Cardiac fibroblast (primary cell): ENCODE results near the gene CDK2.
A peak's percentile ranks its signal among the peaks of the same experiment; 100 is the strongest.

Experiments
- DNase-seq, 2 donors: peaks; one replicate each; pipeline versions ENCODE4 v3.0.0 to v3.0.0-alpha.2; 2010; ENCODE audit warnings: low read depth in 2 of 2
- H3K4me3 ChIP-seq, 2 donors: replicated peaks in 1 of 2; 1 replicate in 1 of 2; 2 replicates in 1 of 2; pipeline ENCODE4 v1.5.1; 2011; ENCODE audit warnings: low read depth in 2 of 2, low read length in 2 of 2, mild to moderate bottlenecking in 2 of 2, moderate library complexity in 1 of 2
- TF ChIP-seq, protein P1 (sequence below): IDR thresholded peaks from one replicate; pipeline ENCODE4 v1.5.1; 2011; ENCODE audit warnings: low read depth, mild to moderate bottlenecking, low read length, inconsistent platforms

The CDK2 gene

DNA sequence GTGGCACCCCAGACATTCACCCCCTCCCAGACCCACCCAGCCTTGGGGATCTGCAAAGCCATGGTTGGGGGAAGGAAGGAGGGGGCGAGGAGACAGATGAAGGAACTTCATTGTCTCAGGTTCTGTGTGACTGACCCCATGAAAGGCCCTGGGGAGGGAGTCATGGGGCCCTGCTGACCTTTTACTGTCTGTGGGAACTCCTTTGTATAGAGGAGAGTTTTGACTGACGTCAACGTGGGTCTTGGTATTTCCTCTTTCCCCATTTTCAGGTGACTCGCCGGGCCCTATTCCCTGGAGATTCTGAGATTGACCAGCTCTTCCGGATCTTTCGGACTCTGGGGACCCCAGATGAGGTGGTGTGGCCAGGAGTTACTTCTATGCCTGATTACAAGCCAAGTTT, 4.1 kb downstream of the CDK2 start:
- TF ChIP-seq, protein P1, sequence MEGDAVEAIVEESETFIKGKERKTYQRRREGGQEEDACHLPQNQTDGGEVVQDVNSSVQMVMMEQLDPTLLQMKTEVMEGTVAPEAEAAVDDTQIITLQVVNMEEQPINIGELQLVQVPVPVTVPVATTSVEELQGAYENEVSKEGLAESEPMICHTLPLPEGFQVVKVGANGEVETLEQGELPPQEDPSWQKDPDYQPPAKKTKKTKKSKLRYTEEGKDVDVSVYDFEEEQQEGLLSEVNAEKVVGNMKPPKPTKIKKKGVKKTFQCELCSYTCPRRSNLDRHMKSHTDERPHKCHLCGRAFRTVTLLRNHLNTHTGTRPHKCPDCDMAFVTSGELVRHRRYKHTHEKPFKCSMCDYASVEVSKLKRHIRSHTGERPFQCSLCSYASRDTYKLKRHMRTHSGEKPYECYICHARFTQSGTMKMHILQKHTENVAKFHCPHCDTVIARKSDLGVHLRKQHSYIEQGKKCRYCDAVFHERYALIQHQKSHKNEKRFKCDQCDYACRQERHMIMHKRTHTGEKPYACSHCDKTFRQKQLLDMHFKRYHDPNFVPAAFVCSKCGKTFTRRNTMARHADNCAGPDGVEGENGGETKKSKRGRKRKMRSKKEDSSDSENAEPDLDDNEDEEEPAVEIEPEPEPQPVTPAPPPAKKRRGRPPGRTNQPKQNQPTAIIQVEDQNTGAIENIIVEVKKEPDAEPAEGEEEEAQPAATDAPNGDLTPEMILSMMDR = no peak
- peak; percentile 60 to 90 for DNase-seq
- H3K4me3 ChIP-seq = no peak overlapping the region

- TF ChIP-seq, protein P1 = no peak
- peak overlapping the region in 1 of 2 donors; percentile 27 for H3K4me3 ChIP-seq
- peak; percentile 75 to 89 for DNase-seq
Measured at GRCh38 chr12:55972042-55972441, 5.4 kb downstream of the CDK2 start.

DNA sequence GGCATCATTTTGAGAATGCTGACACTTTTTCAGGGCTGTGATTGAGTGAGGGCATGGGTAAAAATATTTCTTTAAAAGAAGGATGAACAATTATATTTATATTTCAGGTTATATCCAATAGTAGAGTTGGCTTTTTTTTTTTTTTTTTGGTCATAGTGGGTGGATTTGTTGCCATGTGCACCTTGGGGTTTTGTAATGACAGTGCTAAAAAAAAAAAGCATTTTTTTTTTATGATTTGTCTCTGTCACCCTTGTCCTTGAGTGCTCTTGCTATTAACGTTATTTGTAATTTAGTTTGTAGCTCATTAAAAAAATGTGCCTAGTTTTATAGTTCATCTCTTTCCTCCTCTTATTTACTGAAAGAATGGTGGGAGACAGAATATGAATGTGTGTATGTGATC, 5.8 kb downstream of the CDK2 start:
- no peak for DNase-seq
- TF ChIP-seq, protein P1 = no peak
- H3K4me3 ChIP-seq = peak overlapping the region; percentile 61 to 69

DNA sequence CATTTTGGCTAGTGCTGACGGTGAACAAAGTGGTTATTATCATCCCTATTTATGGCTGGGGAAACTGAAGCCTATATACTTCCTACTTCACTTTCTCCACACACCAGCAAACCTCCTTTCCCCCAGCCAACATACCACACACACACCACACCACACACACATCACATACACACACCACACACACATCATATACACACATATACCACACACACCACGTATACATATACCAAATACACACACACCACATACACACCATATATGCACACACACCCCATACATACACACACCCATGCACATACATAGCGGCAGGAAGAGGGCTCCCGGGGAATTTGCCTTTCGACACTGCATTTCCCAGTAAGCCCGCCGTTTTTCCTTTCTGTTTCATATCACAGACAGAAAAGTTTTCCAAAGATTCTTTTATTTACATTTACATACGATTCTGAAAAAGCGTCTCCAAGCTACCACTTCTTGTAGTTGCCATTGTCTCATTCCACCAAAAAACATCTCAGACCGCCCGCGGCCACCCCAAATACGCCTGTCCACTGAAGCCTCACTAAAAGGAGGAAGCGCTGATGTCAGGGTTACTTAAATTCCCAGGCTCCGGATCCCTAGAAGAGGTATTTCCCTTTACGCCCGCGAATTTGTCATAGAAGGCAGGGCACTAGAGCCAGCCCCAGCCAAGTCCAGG, 6.4 kb downstream of the CDK2 start:
- TF ChIP-seq, protein P1 = no peak
- H3K4me3 ChIP-seq = peak overlapping the region; percentile 61 to 69
- peak in 1 of 2 donors; percentile 66 for DNase-seq

DNA sequence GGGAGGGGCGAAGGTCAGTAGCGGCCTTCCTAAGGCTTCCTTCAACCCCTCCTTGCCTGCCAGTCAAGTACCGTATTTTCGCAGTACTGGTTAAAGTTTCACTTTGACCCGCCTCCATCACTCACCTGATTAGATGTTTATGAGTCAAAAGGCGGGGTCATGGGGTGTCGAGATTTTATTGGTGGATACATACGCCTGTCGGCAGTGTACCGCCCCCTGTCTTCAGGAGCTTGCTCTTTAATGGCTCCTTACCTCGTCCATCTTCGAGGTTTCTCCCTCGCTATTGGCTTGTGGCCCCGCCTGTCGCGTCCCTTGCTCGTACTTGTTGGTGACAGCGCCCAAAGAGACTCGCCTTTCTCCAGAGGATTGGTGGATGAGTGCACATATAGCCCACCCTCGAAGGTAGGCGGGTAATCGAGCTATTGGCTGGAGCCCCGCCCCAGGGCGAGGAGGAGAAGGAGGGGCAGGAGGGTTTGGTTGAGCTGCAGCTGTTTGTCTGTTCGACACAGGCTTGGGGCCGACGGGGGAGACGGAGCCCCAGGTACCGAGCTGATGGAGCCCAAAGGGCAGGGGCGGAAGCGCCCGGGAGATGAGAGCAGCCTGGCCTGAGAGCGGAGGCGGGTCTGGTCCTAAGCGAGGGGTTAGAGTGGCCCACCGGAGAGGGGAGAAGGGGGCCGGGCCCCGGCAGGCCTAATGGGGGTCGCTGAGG, 7.1 kb downstream of the CDK2 start, which contains the start of gene RAB5B:
TSS of gene RAB5B (plus strand) at position 480 of the 709 bp plus-strand sequence. CDS start 12,883 bp downstream, outside the sequence.
- DNase-seq = peak; percentile 100
- TF ChIP-seq, protein P1 = peak; percentile 29
- peak within 1 kb of the TSS; percentile 97 for H3K4me3 ChIP-seq

GRCh38 chr12:55974308-55974730, 7.7 kb downstream of the CDK2 start:
- peak; percentile 58 to 59 for DNase-seq
- peak overlapping the region; percentile 97 for H3K4me3 ChIP-seq
- TF ChIP-seq, protein P1 = no peak
